GM19438 (cell line): ENCODE measurements around the gene SYCP2L.
"Not testable (repeated sequence)": the region's sequence is repeated elsewhere in the genome, so short reads cannot be mapped to it uniquely, and the experiment has no call there.

Experiments used
- ATAC-seq: cut with Tn5 transposase; IDR thresholded peaks from one replicate; pipeline ENCODE4 v1.9.1; 2021; ENCODE audit warnings: low read depth; ENCODE audit not compliant: unreplicated experiment

SYCP2L gene

GRCh38 chr6:11002176-11002575 lies 115.3 kb downstream of the SYCP2L start:
- ATAC-seq = no peak

GRCh38 chr6:11003297-11003696 lies 116.4 kb downstream of the SYCP2L start:
- not testable (repeated sequence) for ATAC-seq

GRCh38 chr6:11006061-11006460 lies 119.2 kb downstream of the SYCP2L start:
- ATAC-seq = no peak

GRCh38 chr6:11007715-11008608 lies 121.1 kb downstream of the SYCP2L start:
- ATAC-seq = no peak

GRCh38 chr6:11008821-11009220 lies 122.0 kb downstream of the SYCP2L start:
- ATAC-seq = no peak

GRCh38 chr6:11009353-11009752 lies 122.5 kb downstream of the SYCP2L start:
- ATAC-seq = peak; percentile 79

GRCh38 chr6:11011787-11012234 lies 125.0 kb downstream of the SYCP2L start:
- ATAC-seq = no peak

- no peak for ATAC-seq
These were observed 125.5 kb downstream of the SYCP2L start for GRCh38 chr6:11012295-11012754.

GRCh38 chr6:11012976-11013720 lies 126.3 kb downstream of the SYCP2L start:
- no peak for ATAC-seq

GRCh38 chr6:11013721-11014070 lies 126.8 kb downstream of the SYCP2L start:
- ATAC-seq = no peak

- ATAC-seq = no peak
These were observed 128.2 kb downstream of the SYCP2L start for GRCh38 chr6:11015102-11015501.

GRCh38 chr6:11016452-11016851 lies 129.6 kb downstream of the SYCP2L start:
- ATAC-seq = no peak

- no peak for ATAC-seq
These were observed 130.2 kb downstream of the SYCP2L start for GRCh38 chr6:11017090-11017489.

- ATAC-seq = no peak
These were observed 131.4 kb downstream of the SYCP2L start for GRCh38 chr6:11018225-11018624.

GRCh38 chr6:11021003-11021402 lies 134.2 kb downstream of the SYCP2L start:
- ATAC-seq = no peak

GRCh38 chr6:11021714-11022113 lies 134.9 kb downstream of the SYCP2L start:
- no peak for ATAC-seq

GRCh38 chr6:11023032-11023431 lies 136.2 kb downstream of the SYCP2L start:
- no peak for ATAC-seq
